PC-3 (cell line): ENCODE data around the gene ARL3.

Experiments used
- EZH2 ChIP-seq: fragments of 300-600 bp; sonication (generic); IDR thresholded peaks from one replicate; pipeline ENCODE4 v1.6.1; 2017; ENCODE audit warnings: antibody characterized with exemption, mild to moderate bottlenecking, low read length; ENCODE audit not compliant: unreplicated experiment
- TF ChIP-seq, protein P1 (sequence below): fragments of 300-600 bp; sonication (generic); conservative IDR thresholded peaks from 2 replicates; pipeline ENCODE4 v1.5.1; 2017; ENCODE audit warnings: antibody characterized with exemption, low read depth, mild to moderate bottlenecking, low read length

GRCh38 chr10:102650655-102651454 lies 63.3 kb downstream of the ARL3 start:
- TF ChIP-seq, protein P1, sequence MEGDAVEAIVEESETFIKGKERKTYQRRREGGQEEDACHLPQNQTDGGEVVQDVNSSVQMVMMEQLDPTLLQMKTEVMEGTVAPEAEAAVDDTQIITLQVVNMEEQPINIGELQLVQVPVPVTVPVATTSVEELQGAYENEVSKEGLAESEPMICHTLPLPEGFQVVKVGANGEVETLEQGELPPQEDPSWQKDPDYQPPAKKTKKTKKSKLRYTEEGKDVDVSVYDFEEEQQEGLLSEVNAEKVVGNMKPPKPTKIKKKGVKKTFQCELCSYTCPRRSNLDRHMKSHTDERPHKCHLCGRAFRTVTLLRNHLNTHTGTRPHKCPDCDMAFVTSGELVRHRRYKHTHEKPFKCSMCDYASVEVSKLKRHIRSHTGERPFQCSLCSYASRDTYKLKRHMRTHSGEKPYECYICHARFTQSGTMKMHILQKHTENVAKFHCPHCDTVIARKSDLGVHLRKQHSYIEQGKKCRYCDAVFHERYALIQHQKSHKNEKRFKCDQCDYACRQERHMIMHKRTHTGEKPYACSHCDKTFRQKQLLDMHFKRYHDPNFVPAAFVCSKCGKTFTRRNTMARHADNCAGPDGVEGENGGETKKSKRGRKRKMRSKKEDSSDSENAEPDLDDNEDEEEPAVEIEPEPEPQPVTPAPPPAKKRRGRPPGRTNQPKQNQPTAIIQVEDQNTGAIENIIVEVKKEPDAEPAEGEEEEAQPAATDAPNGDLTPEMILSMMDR, result no peak
- TF ChIP-seq EZH2, result no peak
